Nephron progenitor cell (in vitro differentiated cells): ENCODE data around the gene ZFAND2B.

Experiments used
- DNase-seq: peaks from one replicate; pipeline ENCODE4 v3.0.0; 2021
- H3K27ac Mint-ChIP-seq: 2 replicates; pipeline ENCODE4 v1.8.0; 2021; ENCODE audit warnings: mild to moderate bottlenecking, moderate library complexity, mixed read lengths
- H3K27me3 Mint-ChIP-seq: 2 replicates; pipeline ENCODE4 v1.8.0; 2021; ENCODE audit warnings: mild to moderate bottlenecking, low read depth, mixed read lengths; ENCODE audit not compliant: poor library complexity
- H3K36me3 Mint-ChIP-seq: 2 replicates; pipeline ENCODE4 v1.8.0; 2021; ENCODE audit warnings: low read depth, mixed read lengths
- H3K4me1 Mint-ChIP-seq: 2 replicates; pipeline ENCODE4 v1.8.0; 2021; ENCODE audit warnings: mixed read lengths
- H3K4me3 Mint-ChIP-seq: 2 replicates; pipeline ENCODE4 v1.8.0; 2021; ENCODE audit warnings: mild to moderate bottlenecking, moderate library complexity, mixed read lengths
- H3K9me3 Mint-ChIP-seq: 2 replicates; pipeline ENCODE4 v1.8.0; 2021; ENCODE audit warnings: mild to moderate bottlenecking, moderate library complexity, mixed read lengths
- CTCF ChIP-seq: fragments of 200-600 bp; sonication (generic); IDR thresholded peaks from 2 replicates; pipeline ENCODE4 v1.5.0; 2021; ENCODE audit warnings: antibody characterized with exemption

Gene ZFAND2B

GRCh38 chr2:219244789-219245147 is 38.2 kb downstream of the ZFAND2B start:
- TF ChIP-seq CTCF: no peak
- Mint-ChIP-seq H3K27me3 (peaks cover 5% of the 10 kb centered on the region), H3K9me3 (no peaks in the 10 kb centered on the region), H3K4me3 (peak overlapping the region; percentile 96), H3K36me3 (peaks cover 8% of the 10 kb centered on the region), H3K4me1 (peaks cover 55% of the 10 kb centered on the region), H3K27ac (peak overlapping the region; percentile 79)
- no peak for DNase-seq

- Mint-ChIP-seq H3K27ac (peak within 1 kb of the TSS; percentile 98), H3K27me3 (peaks cover 8% of the 10 kb centered on the region), H3K36me3 (peaks cover 8% of the 10 kb centered on the region), H3K9me3 (no peaks in the 10 kb centered on the region), H3K4me3 (peak within 1 kb of the TSS; percentile 96), H3K4me1 (peaks cover 58% of the 10 kb centered on the region)
- TF ChIP-seq CTCF: no peak
- peak; percentile 96 for DNase-seq
These were observed 38.7 kb downstream of the ZFAND2B start, which contains the start of the genes GLB1L and STK16 for GRCh38 chr2:219245148-219245898. Gene GLB1L, minus strand, starts transcription at chr2:219245444. Its CDS starts 1,871 bp downstream, at chr2:219243573. Gene STK16, plus strand, starts transcription at chr2:219245479. Its CDS starts 521 bp downstream, at chr2:219246000.

GRCh38 chr2:219245899-219246230 is 39.3 kb downstream of the ZFAND2B start:
- H3K27me3 Mint-ChIP-seq: peaks cover 12% of the 10 kb centered on the region
- peaks cover 58% of the 10 kb centered on the region for H3K4me1 Mint-ChIP-seq

GRCh38 chr2:219246559-219246958 is 40.0 kb downstream of the ZFAND2B start:
- no peak for DNase-seq
- peak overlapping the region; percentile 96 for H3K4me3 Mint-ChIP-seq
- H3K27ac Mint-ChIP-seq: no peak overlapping the region
- H3K9me3 Mint-ChIP-seq: no peaks in the 10 kb centered on the region
- peaks cover 59% of the 10 kb centered on the region for H3K4me1 Mint-ChIP-seq
- peaks cover 8% of the 10 kb centered on the region for H3K36me3 Mint-ChIP-seq
- H3K27me3 Mint-ChIP-seq: peaks cover 19% of the 10 kb centered on the region
- no peak for TF ChIP-seq CTCF

More at GRCh38 chr2:219245899-219246230, 39.3 kb downstream of the ZFAND2B start:
- no peaks in the 10 kb centered on the region for H3K9me3 Mint-ChIP-seq
- H3K27ac Mint-ChIP-seq: peak overlapping the region; percentile 98
- no peak for DNase-seq
- H3K36me3 Mint-ChIP-seq: peaks cover 8% of the 10 kb centered on the region
- TF ChIP-seq CTCF: no peak
- H3K4me3 Mint-ChIP-seq: peak overlapping the region; percentile 96

- no peak for DNase-seq
- no peak for TF ChIP-seq CTCF
- Mint-ChIP-seq H3K27ac (no peak overlapping the region), H3K36me3 (peaks cover 8% of the 10 kb centered on the region), H3K27me3 (peaks cover 33% of the 10 kb centered on the region), H3K4me1 (peaks cover 65% of the 10 kb centered on the region), H3K4me3 (no peak overlapping the region), H3K9me3 (no peaks in the 10 kb centered on the region)
These were observed 41.4 kb downstream of the ZFAND2B start for GRCh38 chr2:219247678-219248642.
